Activated CD4-positive, alpha-beta T cell treated with anti-CD3 and anti-CD28 coated beads, Interleukin-2, amount 50 U/mL, for 4 hours (primary cell): ENCODE data around the gene CRYBG2.

Source experiments
- DNase-seq, 2 experiments: peaks; one replicate each; pipeline ENCODE4 v3.0.0-alpha.2; 2020

The CRYBG2 gene

GRCh38 chr1:26290122-26290881 lies 63.6 kb downstream of the CRYBG2 start:
- DNase-seq: no peak

GRCh38 chr1:26289158-26290059 lies 64.5 kb downstream of the CRYBG2 start:
- DNase-seq: no peak

GRCh38 chr1:26288311-26288941 lies 65.5 kb downstream of the CRYBG2 start:
- DNase-seq: peak; percentile 71 to 73

- no peak for DNase-seq
Measured at GRCh38 chr1:26287811-26288210, 66.1 kb downstream of the CRYBG2 start.

GRCh38 chr1:26287033-26287711 lies 66.8 kb downstream of the CRYBG2 start:
- peak; percentile 40 for DNase-seq

GRCh38 chr1:26286064-26286416 lies 67.9 kb downstream of the CRYBG2 start:
- no peak for DNase-seq

- no peak for DNase-seq
Measured at GRCh38 chr1:26285366-26286063, 68.4 kb downstream of the CRYBG2 start.

GRCh38 chr1:26284597-26285347 lies 69.2 kb downstream of the CRYBG2 start:
- peak; percentile 98 for DNase-seq

- DNase-seq: no peak
Measured at GRCh38 chr1:26283871-26284596, 69.9 kb downstream of the CRYBG2 start.

- no peak for DNase-seq
Measured at GRCh38 chr1:26283279-26283853, 70.6 kb downstream of the CRYBG2 start.

- DNase-seq: no peak
Measured at GRCh38 chr1:26282401-26282918, 71.5 kb downstream of the CRYBG2 start.

GRCh38 chr1:26281971-26282370 lies 72.0 kb downstream of the CRYBG2 start:
- no peak for DNase-seq

- DNase-seq: no peak
Measured at GRCh38 chr1:26281091-26281958, 72.6 kb downstream of the CRYBG2 start.

GRCh38 chr1:26280333-26281042 lies 73.4 kb downstream of the CRYBG2 start:
- DNase-seq: no peak

GRCh38 chr1:26279456-26280332 lies 74.2 kb downstream of the CRYBG2 start, which contains the start of gene SH3BGRL3:
Gene SH3BGRL3, plus strand, starts transcription at chr1:26280086. Its CDS starts 70 bp downstream, at chr1:26280156.
- peak; percentile 71 to 76 for DNase-seq

- DNase-seq: peak in 1 of 2 experiments; percentile 34
Measured at GRCh38 chr1:26278724-26279455, 75.0 kb downstream of the CRYBG2 start.

GRCh38 chr1:26278303-26278702 lies 75.6 kb downstream of the CRYBG2 start:
- DNase-seq: no peak
